GM11168 (cell line): ENCODE measurements around the gene LBHD2.
"Not testable (repeated sequence)": the region's sequence is repeated elsewhere in the genome, so short reads cannot be mapped to it uniquely, and the experiment has no call there.

Experiments
- in situ Hi-C: fragments of 300-500 bp; cut with MboI; formaldehyde crosslinking; loops from one replicate; pipeline ENCODE4 v1.12.0; 2022; ENCODE audit warnings: low sequenced_read_pairs; ENCODE audit not compliant: unreplicated experiment

The LBHD2 gene

DNA sequence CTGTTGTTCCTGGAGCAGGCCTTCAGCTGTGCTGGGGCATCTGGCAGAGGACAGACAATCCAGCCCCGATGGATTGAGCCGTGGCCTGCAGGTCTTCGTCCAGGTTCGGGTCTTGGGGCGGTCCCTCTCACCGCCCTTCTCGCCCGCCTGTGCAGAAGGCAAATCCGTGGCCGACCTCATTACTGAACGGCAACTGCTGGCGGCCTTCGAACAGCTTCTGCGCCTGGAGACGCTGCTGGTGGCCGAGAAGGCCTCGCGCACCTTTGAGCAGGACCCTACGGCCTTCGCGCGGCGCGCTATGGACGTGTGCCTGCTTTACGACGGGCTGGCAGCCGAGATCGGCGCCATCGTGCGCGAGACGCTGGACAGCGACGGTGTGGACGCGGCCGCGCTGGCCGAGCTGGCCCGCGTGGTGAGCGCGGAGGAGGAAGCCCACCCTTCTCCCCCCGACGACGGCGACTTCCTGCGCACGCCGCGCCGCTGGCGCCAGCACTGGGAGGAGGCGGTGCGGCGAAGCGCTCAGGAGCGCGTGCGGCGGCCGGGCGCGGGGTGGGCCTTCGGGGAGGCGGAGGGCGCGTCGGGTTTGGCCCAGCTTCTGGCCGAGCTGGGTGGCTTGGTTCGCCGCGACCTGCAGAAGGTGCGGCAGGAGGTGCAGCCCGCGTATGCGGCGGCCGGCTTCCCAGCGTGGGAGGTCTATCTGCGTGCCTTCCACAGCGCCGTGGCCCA is 18.1 kb downstream of the LBHD2 start:
- in situ Hi-C loops: loop anchor here (10.0 kb wide), 1 partner anchor 183 kb away; no protein-coding TSS in a partner anchor

DNA sequence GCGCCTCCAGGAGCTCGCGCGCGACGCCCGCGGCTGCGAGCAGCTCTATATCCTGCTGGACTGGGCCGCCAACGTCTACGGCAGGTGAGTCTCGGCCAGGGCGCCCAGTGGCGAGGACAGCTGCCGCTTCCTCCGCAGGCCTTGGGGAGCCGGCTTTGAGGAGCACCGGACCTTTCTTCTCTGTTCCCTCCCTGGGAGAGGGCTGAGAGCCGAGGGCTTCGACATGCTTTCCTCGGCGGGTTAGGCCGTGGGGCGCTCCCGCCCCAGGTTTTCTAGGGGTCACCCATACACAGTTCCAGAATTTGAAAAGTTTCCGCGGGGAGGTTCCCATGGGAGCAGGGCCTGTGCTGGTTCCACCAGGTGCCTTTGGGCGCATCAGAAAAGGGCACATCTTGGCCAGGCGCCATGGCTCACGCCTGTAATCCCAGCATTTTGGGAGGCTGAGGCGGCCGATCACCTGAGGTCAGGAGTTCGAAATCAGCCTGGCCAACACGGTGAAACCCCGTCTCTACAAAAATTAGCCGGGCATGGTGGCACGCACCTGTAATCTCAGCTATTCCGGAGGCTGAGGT is 18.8 kb downstream of the LBHD2 start:
- in situ Hi-C loops: loop anchor here (10.0 kb wide), 1 partner anchor 182 kb away; no protein-coding TSS in a partner anchor

DNA sequence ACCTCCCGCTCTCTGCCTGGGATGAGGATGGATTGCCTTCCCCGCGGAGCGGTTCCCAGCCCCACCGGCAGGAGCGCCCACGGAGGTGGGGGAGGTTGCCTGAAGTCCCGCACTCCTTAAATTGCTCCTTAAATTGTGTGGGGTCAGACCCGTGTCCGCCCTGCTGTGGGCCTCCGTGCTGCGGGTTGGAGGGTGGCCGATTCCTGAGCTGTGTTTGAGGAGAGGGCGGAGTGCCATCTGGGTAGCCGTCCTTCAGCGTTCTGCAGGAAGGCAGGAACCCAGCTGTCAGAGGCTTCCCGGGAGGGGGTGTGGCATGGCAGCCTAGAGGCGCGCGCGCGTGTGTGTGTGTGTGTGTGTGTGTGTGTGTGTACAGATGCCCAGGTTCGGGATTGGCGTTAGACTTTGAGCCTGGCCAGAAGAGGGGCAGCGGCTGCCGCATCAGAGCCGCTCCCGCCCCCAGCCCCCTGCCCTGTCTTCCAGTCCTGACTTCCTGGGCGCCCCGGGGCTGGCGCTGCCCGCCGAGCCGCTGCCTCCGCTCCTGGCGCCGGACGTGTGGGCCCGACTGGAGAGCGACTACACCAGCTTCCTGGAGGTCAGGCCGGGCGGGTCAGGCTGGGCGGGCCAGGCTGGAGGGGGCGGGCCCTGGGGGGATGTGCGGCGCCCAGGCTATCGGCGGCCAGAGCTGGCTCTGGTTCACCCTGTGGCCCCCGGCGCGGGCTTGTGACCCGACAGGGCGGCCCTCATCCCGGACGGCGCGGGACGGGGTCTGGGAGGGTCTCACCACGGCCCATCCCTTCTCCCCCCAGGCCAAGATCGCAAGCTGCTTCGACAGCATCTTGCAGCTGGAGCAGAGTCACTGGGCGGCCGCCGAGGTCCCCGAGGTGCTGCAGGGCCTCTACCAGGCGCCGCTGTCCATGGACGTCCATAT is 19.7 kb downstream of the LBHD2 start:
- in situ Hi-C loops: loop anchor here (10.0 kb wide), 1 partner anchor 181 kb away; no protein-coding TSS in a partner anchor

DNA sequence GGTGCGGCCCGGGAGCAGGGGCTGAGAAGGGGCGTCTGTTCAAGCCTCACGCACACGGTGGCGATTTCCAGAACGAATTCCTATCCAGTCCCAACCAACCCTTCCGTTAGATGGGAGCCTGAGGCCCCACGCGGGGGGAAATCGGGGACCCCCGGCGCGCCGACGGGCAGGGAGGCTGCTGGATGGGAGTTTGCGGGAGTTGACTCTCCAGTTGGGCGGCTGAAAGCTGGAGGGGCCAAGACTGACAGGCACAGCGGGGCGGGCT is 20.3 kb downstream of the LBHD2 start:
- in situ Hi-C loops: loop anchor here (10.0 kb wide), 1 partner anchor 180 kb away; no protein-coding TSS in a partner anchor

DNA sequence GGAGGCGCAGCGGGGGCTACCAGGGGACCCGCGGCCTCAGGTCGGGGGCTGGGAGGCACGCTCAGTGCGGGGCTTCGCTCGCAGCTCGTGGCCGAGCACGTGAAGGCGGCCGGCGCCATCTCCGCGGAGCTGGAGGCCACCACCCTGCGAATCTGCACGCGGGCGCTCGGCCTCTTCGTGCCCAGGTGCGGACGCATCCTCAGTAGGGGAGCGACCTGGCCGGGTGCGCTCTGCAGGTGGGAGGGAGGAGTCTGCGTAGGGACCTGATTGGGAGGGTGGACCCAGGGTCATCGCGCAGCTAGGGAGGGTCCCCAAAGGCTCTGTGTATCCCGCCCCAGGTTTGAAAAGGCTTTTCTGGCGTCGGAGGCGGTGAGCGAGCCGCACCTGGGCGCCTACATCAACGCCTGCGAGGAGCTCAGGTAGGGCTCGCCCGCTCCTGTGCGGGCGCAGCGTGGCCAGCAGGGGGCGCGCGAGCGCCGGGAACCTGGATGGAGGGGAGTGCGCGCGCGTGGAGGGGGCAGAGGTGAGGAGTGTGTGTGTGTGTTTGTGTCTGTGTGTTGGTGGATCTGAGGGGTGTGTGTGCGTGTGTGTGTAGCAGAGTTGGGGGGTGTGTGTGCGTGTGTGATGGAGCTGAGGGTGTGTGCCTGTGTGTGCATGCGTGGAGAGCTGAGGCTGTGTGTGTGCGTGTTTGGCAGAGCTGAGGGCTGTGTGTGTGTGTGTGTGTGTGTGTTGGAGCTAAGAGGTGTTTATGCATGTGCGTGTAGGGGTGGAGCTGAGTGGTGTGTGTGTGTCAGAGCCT is 20.8 kb downstream of the LBHD2 start:
- in situ Hi-C loops: loop anchor here (10.0 kb wide), 1 partner anchor 180 kb away; no protein-coding TSS in a partner anchor

DNA sequence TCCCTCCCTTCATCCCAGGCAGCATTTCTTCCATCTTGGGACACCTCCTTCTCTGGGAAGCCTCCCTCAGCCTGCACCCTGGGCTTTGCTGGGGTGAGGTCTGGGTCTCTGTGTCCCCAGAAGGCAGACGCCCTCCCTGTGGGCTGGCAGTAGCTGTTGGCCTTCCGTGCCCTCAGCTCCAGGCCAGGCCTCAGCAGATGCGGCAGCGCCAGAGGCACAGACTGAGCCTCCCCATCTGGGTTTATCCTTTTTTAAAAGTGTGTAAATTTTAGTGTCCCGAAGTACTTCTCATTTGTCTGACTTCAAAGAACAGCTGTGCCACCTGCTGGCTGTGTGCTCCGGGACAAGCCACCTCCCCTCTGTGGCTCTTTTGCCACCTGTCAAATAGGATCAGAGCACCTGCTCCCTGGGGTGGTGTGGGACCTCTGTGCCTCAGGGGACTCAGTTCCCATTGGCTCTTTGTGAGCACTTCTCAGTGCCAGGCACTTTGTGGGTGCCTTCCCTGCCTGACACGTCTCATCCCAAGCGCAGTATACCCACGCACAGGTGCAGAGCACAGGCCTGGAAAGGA is 21.7 kb downstream of the LBHD2 start:
- in situ Hi-C loops: loop anchor here (10.0 kb wide), 1 partner anchor 179 kb away; no protein-coding TSS in a partner anchor

DNA sequence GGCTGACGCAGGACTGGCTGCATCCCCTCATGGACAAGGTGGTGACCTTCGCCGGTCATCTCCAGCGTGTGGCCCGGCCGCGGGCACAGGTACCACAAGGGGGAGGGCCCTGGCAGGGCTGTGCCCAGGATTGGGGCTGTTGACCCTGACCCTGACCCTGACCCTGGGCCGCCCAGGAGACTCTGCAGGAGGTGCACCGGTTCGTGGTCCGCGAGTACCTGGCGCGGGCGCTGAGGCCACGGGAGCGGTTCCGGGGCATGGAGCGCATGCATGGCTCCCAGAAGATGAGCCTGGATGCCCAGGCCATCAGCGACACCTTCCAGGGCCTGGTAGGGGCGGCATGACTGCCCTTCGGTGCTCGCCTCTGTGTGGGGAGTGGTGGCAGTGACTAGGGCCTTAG is 23.4 kb downstream of the LBHD2 start:
- in situ Hi-C loops: loop anchor here (10.0 kb wide), 1 partner anchor 177 kb away; no protein-coding TSS in a partner anchor

DNA sequence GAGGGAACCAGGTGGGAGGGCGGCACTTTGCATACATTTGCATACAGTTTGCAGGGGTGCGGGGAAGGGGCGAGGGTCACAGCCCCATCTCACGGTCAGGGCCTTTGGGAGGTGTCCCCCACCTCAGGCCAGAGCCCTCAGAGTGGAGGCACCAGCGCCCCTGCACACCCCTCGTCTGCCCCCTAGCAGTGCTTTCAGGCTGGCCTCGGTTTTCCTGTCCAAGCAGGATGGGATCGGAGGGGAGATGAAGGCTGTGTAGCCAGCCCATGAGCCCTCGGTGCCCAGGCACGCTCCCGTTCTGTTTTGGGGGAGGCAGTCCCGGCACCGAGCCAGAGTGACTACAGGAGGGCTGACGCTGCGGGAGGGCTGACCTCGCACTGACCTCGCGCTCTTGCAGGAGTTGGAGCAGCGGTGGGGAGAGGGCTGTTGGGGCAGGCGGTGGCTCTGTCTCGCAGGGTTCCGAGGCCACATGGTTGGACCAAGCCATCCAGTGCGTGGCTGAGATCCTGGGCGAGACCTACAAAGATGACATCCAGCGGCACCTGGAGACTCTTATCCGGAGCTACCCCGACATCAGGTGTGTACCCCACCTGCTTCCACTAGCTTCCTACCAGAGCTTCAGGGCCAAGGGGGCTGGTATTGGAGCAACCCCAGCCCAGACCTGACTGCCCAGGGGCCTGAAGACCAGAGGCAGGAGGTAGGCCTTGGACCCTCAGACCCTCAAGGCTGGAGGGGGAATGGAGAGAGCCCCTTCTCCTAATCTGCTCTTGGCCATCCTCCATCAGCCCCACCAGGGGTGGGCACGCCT is 24.1 kb downstream of the LBHD2 start:
- in situ Hi-C loops: loop anchor here (10.0 kb wide), 1 partner anchor 177 kb away; no protein-coding TSS in a partner anchor

DNA sequence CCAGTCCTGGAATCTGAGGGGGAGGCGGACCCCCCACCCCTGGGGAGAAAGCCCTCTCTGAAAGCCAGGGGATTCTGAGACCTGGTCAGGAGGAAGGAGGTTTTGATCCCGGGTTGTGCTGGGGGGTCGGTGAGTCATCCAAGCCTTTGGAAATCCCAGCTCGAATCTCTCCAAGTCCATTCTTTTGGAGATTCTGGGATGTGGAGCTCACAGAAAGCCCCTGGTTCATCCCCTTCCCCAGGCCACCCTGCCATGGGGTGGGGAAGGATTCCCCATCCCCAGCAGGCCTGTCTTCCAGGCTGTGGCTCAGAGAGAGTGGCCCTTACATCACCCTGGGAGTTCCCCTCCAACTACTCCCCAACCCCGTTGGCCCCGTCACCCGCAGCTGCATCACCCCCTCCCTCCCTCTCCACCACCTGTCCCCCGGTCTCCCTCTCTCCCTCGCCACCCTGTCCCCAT is 24.8 kb downstream of the LBHD2 start:
- in situ Hi-C loops: loop anchor here (10.0 kb wide), 1 partner anchor 176 kb away; no protein-coding TSS in a partner anchor

DNA sequence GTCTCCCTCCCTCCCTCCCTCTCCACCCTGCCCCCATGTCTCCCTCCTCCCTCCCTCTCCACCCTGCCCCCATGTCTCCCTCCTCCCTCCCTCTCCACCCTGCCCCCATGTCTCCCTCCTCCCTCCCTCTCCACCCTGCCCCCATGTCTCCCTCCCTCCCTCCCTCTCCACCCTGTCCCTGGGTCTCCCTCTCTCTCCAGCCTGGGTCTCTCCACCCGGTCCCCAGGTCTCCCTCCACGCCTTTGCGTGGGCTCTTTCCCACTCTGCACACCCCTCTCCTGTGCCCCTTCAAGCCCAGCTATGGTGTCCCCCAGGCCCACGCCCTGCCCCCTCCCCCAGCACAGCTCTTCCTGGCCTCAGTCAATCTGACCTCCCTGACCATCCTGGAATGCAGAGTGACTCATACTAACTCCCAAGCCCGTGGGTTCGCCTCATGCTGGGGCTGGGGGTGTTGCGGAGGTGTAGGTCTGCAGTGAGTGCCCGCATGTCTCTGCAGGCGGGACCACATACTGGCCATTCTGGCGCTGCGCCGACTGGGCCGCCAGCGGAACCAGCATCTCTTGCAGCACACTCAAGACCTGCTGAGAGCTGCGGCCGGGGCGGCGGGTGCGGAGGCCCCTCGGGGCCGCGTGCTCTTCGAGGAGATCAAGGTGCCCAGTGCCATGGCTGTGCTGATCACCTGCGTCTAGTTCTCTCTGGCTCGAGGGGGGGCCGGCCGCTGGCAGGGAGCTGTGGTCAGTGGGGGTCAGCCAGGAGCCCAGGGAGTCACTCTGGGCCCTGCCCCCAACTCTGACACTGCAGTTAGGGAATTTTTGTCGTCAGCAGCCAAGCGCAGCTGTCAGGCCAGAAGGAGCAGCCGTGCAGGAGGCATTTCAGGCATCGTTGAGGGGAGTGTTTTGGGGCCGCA is 25.8 kb downstream of the LBHD2 start:
- in situ Hi-C loops: loop anchor here (10.0 kb wide), 1 partner anchor 175 kb away; no protein-coding TSS in a partner anchor

DNA sequence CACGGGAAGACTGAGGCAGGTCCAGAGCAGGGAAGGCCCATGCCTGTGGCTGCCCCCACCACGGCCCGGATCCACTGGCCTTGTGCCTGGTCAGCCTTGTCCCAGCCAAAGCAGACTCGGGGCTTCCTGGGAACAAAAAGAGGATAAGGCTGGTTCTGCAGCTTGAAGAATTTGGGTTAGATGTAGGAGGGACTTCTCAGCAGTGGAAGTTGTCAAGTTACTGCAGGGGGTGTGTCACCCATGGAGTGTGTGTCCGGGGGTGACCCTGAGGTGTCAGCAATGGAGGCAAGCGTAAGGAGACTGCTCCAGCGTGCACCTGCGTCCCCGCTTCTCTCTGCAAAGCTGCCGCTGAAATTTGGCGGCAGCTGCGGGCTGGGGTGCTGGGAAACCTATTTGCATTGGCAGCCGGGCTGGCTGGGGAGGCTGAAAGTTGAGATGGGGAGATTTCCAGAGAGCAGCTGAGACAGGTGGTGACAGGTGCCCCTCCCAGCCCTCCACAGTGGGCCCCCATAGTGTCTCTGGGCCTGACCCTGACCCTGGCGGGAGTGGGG is 26.7 kb downstream of the LBHD2 start:
- in situ Hi-C loops: no loop called here

DNA sequence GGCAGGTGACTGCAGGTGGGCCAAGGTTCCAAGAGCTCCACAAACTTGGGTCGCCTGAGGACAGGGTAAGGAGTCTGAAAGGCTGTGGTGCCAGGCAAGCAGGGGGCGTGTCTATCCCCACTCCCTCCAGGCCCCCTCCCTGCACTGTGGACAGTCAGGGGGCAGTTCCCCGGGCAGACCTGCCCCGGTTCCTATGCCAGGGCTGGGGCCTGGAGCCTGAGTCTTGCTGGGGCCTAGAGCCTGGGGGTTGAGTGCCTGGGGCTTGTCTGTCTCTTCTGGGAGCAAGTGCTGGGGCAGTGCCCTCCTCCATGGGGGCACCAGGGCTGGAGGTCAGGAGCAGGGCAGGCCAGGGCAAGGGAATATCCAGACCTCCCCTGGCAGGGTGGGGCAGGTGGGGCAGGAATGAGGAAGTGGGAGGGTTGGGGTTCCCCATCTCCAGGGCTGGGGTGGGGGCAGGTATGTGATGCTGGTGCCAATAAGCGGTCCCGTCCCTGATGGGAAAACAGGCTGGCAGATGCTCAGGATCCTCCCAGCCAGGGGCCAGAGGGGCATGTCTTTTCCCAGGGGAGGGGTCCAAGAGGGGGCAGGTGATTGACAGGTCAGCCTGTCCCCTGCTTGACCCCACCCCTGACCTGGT is 27.3 kb downstream of the LBHD2 start:
- in situ Hi-C loops: no loop called here

DNA sequence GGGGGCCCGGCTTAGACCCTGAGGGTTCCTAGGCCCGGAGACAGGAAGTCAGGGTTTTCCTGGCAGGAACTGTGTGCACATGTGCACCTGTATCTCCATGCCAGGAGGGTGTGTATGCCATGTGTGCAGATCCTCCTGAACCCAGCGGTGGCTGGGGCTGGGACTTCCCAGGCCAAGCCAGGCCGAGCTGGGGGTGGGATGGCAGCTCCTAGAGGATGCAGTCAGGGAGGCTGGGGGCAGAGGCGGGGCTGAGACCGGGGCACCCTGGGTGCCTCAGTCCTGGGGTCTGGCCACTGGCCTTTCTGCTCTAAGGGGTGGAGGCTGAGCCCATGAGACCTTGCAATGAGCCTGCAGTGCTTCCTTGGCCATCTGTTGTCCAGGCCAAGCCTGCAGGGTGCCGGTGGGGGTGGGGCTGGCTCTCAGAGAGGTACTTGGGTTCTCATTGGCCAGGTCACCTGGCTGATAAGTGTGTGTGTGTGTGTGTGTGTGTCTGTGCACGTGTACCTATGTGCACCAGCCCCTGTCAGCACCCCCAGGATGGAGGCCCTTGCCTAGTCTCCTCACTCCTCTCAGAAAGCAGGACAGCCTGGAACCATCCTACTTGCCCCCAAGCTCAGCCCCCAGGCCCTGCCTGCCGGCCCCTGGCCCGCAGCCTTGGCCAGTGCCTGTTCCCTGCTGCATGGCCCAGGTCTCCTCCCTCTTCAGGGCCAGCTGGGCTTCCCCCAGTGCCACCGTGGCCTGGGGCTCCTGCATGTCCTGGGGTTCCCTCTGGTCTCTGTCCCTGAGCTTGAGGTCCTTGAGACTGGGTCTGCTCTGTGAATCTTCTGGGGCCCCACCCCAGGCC is 28.6 kb downstream of the LBHD2 start:
- in situ Hi-C loops: no loop called here

DNA sequence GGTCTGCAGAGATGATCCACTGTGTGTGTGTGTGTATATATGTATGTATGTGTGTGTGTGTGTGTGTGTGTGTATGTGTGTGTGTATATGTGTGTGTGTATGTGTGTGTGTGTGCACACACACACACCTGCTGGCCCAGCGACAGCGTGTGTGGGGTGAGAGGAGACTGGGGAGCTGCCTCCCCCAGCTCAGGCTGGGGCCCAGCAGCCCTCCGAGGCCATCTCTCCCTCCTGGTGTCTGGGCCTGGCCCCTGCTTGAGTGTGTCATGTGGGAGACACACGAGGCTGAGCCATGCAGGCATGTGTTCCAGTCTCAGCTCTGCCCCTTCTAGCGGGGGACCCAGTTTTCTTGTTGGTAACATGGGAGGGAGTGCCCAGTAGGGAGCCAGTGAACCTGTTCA is 29.3 kb downstream of the LBHD2 start:
- in situ Hi-C loops: no loop called here

DNA sequence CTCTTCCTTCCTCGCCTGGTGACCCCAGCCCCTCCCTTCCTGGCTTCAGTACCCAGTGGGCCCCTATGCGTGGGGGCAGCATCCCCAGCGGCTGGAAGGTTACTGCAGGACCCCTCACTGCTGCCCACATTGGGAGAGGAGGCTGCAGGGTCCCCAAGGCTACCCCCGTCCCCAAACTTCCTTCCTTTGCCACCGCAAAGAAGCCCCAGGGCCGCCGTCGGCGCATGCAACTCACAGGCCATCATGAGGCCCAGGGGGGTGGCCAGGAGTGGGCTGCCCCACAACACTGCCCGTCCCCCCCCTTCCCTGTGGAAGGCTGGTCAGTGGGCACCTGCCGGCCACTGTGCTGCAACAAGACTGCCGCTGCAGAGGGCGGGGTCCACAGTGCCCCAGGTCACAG is 29.8 kb downstream of the LBHD2 start:
- in situ Hi-C loops: no loop called here

DNA sequence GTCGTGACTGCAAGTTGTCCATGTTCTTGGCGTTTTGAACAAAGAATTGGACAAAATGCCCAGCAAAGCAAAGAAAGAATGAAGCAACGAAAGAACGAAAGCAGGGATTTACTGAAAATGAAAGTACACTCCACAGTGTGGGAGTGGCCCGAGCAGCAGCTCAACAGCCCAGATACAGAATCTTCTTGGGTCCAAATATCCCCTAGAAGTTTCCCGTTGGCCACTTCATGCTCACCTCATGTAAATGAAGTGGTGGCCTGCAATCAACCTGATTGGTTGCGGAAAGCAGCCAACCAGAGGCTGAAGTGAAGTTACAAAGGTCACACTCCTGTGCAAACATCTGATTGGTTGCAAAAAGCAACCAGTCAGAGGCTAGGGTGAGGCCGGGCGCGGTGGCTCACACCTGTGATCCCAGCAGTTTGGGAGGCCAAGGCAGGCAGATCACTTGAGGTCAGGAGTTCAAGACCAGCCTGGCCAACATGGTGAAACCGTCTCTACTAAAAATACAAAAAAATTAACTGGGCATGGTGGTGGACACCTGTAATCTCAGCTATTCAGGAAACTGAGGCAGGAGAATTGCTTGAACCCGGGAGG is 31.2 kb downstream of the LBHD2 start:
- in situ Hi-C loops: not testable (repeated sequence)
